OCI-LY1 (cell line): Measurements from ENCODE around the gene RXFP1.

Experiments
- CTCF ChIP-seq: fragments of 200-600 bp; sonication (generic), shearing (Covaris generic); IDR thresholded peaks from 2 replicates; pipeline ENCODE4 v1.5.1; 2017; ENCODE audit warnings: mild to moderate bottlenecking, antibody characterized with exemption, low read length, moderate library complexity, mixed read lengths
- EZH2 ChIP-seq: fragments of 200-600 bp; sonication (generic), shearing (Covaris generic); IDR thresholded peaks from 2 replicates; pipeline ENCODE4 v1.8.0; 2017; ENCODE audit warnings: borderline replicate concordance, mixed run types, mild to moderate bottlenecking, antibody characterized with exemption, low read length, moderate library complexity, mixed read lengths

GRCh38 chr4:158613046-158613445 lies 91.4 kb downstream of the RXFP1 start:
- TF ChIP-seq CTCF, result no peak
- no peak for TF ChIP-seq EZH2
